Measurements from ENCODE around the gene ARL15. TPM values are rescaled to one million over a fixed set of nuclear protein-coding genes. Genes with fewer than 3 reads are reported as not detected.

Gene ARL15
- total RNA-seq, 2 experiments from 2014 or later: 5.7 to 6.3 TPM

DNA sequence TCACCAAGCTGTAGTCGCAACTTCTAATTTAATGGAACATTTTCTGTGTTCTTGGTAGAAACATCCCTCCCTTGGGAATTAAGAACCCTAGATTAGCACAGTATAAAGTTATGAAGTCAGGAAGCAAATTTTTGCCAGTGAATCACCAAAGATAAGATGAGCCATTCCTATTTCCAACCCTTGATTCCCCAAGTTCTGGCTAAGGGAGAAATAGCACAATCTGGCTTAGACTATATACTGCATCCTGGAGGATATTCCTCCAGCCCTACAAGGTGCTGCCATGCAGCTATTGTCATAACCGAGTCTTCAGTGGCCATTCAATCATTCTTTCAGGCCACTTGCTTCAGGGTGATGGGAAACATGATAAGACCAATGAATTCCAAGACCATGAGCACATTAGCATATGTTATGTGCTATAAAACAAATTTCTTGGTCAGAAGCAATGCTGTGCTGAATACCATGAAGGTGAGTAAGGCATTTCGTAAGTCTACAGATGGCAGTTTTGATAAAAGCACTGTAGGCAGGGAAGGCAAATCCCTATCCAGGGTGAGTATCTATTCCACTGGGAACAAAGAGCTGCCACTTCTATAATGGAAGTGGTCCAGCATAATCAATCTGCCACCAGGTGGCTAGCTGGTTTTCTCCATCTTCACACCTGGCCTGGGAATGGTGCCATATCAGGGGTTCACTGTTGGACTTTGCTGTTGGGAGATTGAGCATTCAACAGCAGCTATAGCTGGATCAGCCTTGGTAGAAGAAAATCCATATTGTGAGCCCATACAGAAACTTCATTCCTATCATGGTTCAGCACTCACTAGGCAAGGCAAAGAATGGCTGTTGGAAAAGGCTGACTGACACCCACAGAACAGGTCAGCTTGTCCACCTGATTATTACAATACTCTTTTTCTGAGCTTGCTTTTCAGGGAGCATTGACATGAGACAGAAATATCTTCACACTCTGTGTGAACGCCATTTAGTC lies 19.6 kb upstream of the ARL15 start:
- ChIA-PET CTCF (no interaction called here), POLR2A (no interaction called here)
- no peaks in the 10 kb centered on the region for H3K4me1 Mint-ChIP-seq (ENCODE audit: low read depth)
- no peak for DNase-seq
- no peaks in the 10 kb centered on the region for H3K36me3 Mint-ChIP-seq (ENCODE audit: low read depth)
- TF ChIP-seq CTCF (IDR thresholded peaks at IDR 0.05): no peak
- intact Hi-C loops (cut with micrococcal nuclease): no loop called here
- peaks cover 15% of the 10 kb centered on the region for H3K27me3 Mint-ChIP-seq
- H3K4me3 Mint-ChIP-seq: no peak overlapping the region
- ATAC-seq: no peak
- peaks cover 4% of the 10 kb centered on the region for H3K9me3 Mint-ChIP-seq
- H3K27ac Mint-ChIP-seq: no peak overlapping the region

GRCh38 chr5:54326662-54327270 lies 16.4 kb upstream of the ARL15 start:
- CTCF ChIA-PET: interaction anchor here (1.0 kb wide), 2 partner anchors 83 to 164 kb away, joined by 3 read pairs; no protein-coding TSS in a partner anchor
- ATAC-seq: no peak

DNA sequence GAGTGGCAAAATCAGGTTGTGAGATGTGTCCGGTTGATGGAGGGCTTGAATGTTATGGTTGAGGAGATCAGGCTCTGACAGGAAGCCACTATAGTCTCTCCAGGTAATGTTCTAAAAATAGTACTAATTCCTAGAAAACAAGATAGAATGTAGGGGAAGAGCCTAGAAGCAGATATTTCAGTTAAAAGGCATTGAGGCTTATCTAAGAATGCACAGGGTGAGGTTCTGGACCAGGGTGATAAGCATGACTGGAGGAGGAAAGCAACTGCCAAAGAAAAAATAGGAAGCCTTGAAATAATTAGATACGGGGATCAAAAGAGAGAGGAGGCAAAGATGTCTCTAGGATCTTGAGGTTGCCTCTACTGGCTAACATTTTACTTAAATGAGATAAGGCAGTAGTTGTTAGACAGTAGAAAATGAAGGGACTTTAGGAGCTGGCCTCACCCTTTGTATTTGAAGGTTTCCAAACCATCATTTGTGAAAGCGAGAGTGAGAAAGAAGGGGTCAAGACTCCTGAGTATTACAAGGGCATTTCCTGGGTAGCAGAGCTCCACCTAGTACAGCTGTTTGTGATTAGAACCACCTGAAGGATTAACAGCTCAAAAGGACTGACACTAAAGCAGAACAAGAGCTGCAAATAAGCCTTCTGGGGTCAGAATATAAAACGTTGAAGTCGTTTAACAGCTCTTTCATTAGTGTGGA lies 15.4 kb upstream of the ARL15 start:
- intact Hi-C loops (cut with micrococcal nuclease): no loop called here
- no peak for ATAC-seq
- TF ChIP-seq CTCF (IDR thresholded peaks at IDR 0.05): no peak
- POLR2A ChIA-PET: no interaction called here
- Mint-ChIP-seq H3K27me3 (peaks cover 20% of the 10 kb centered on the region), H3K9me3 (no peaks in the 10 kb centered on the region), H3K27ac (no peak overlapping the region), H3K36me3 (ENCODE audit: low read depth) (no peaks in the 10 kb centered on the region), H3K4me3 (no peak overlapping the region), H3K4me1 (ENCODE audit: low read depth) (no peaks in the 10 kb centered on the region)
- DNase-seq: no peak
- CTCF ChIA-PET: interaction anchor here (0.6 to 1.0 kb wide), 2 partner anchors 15 to 82 kb away, joined by 3 read pairs; no protein-coding TSS in a partner anchor

More at GRCh38 chr5:54326662-54327270, 16.4 kb upstream of the ARL15 start:
- Mint-ChIP-seq H3K9me3 (no peaks in the 10 kb centered on the region), H3K4me3 (no peak overlapping the region), H3K4me1 (ENCODE audit: low read depth) (no peaks in the 10 kb centered on the region), H3K27ac (no peak overlapping the region), H3K36me3 (ENCODE audit: low read depth) (no peaks in the 10 kb centered on the region), H3K27me3 (peaks cover 20% of the 10 kb centered on the region)
- intact Hi-C loops (cut with micrococcal nuclease): no loop called here
- POLR2A ChIA-PET: no interaction called here
- DNase-seq: no peak
- TF ChIP-seq CTCF (IDR thresholded peaks at IDR 0.05): no peak

DNA sequence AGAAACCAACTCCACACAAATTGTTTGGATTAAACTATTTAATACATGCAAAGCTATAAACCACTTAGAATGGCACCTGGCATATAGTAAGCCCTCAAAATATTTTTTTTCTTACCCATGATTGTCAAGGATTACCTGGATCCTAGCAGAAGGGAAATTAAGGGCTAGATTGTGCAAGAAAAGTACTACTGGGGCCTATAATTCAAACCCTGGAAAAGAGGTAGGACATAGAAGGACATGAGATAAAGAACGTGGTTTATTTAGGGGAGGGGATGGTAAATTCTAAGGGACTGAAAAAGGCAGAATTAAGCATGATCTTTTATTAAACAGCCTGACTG lies 14.9 kb upstream of the ARL15 start:
- peaks cover 22% of the 10 kb centered on the region for H3K27me3 Mint-ChIP-seq
- CTCF ChIA-PET: no interaction called here
- H3K9me3 Mint-ChIP-seq: no peaks in the 10 kb centered on the region
- TF ChIP-seq CTCF (IDR thresholded peaks at IDR 0.05): no peak
- ATAC-seq (no peak), DNase-seq (no peak)
- H3K36me3 Mint-ChIP-seq (ENCODE audit: low read depth): no peaks in the 10 kb centered on the region
- H3K4me1 Mint-ChIP-seq (ENCODE audit: low read depth): no peaks in the 10 kb centered on the region
- POLR2A ChIA-PET: no interaction called here
- no peak overlapping the region for H3K27ac Mint-ChIP-seq
- H3K4me3 Mint-ChIP-seq: no peak overlapping the region
- intact Hi-C loops (cut with micrococcal nuclease): no loop called here

All from activated CD8-positive, alpha-beta T cell treated with anti-CD3 and anti-CD28 coated beads for 36 hours (primary cell).